Panc1 (cell line): ENCODE data around the gene TSPAN7. TPM values are rescaled to one million over a fixed set of nuclear protein-coding genes. Genes with fewer than 3 reads are reported as not detected.

ENCODE experiments used
- ATAC-seq: fragments of 200-7000 bp; cut with Tn5 transposase; 2 replicates; pipeline ENCODE4 v1.9.1; 2020; ENCODE audit warnings: mild to moderate bottlenecking, moderate library complexity
- BruUV-seq: library from RNA; stranded (reverse); fragments of 400-500 nt; replicated peaks from 2 replicates; lab custom pipeline; 2021; lab: Mats Ljungman, UMichigan
- CTCF ChIA-PET: fragments of 300-600 bp; sonication (Branson Sonifier 250); formaldehyde crosslinking; loops from one replicate; lab custom pipeline; 2022; ENCODE audit warnings: antibody characterized with exemption; lab: Charles Lee
- POLR2A ChIA-PET: fragments of 300-600 bp; sonication (Branson Sonifier 250); formaldehyde crosslinking; loops from one replicate; lab custom pipeline; 2022; ENCODE audit warnings: antibody characterized with exemption; lab: Charles Lee
- DNase-seq: peaks from one replicate; pipeline ENCODE4 v3.0.0-alpha.2; 2010; ENCODE audit warnings: low read depth, low spot score
- H3K27ac ChIP-seq: 2 replicates; pipeline ENCODE4 v1.5.1; 2011; ENCODE audit warnings: mild to moderate bottlenecking, low read length, inconsistent platforms
- H3K27me3 ChIP-seq: fragments of 200-500 bp; sonication (Bioruptor generic); 2 replicates; pipeline ENCODE4 v1.6.0; 2014; ENCODE audit warnings: low read length, inconsistent platforms; ENCODE audit not compliant: control insufficient read depth, insufficient read depth
- H3K36me3 ChIP-seq: fragments of 200-500 bp; sonication (Bioruptor generic); 2 replicates; pipeline ENCODE4 v1.5.1; 2014; ENCODE audit warnings: inconsistent platforms, mild to moderate bottlenecking, low read length, moderate library complexity; ENCODE audit not compliant: control insufficient read depth, insufficient read depth
- H3K4me1 ChIP-seq: 2 replicates; pipeline ENCODE4 v1.5.1; 2011; ENCODE audit warnings: inconsistent platforms, mild to moderate bottlenecking, low read length, moderate library complexity; ENCODE audit not compliant: control insufficient read depth, insufficient read depth
- H3K4me3 ChIP-seq, 2 experiments: 2 replicates each; pipeline ENCODE4 v1.5.1; 2011 to 2012; ENCODE audit warnings: low read depth in 2 of 2, low read length in 2 of 2, mild to moderate bottlenecking in 2 of 2, inconsistent platforms in 1 of 2, moderate library complexity in 1 of 2
- H3K9me3 ChIP-seq: fragments of 200-500 bp; sonication (Bioruptor generic); 2 replicates; pipeline ENCODE4 v1.5.1; 2014; ENCODE audit warnings: low read depth, mild to moderate bottlenecking, inconsistent platforms, low read length, moderate library complexity; ENCODE audit not compliant: control insufficient read depth, insufficient read depth
- POLR2AphosphoS5 ChIP-seq: IDR thresholded peaks from 2 replicates; pipeline ENCODE4 v1.6.1; 2012; ENCODE audit warnings: mild to moderate bottlenecking, low read depth, low read length, moderate library complexity
- SIN3A ChIP-seq: IDR thresholded peaks from 2 replicates; pipeline ENCODE4 v1.6.1; 2012; ENCODE audit warnings: low read depth, mild to moderate bottlenecking, low read length, moderate library complexity, borderline replicate concordance; ENCODE audit not compliant: insufficient read depth
- TCF7L2 ChIP-seq: IDR thresholded peaks from 2 replicates; pipeline ENCODE4 v1.6.1; 2011; ENCODE audit warnings: mild to moderate bottlenecking, low read depth, low read length, inconsistent platforms
- in situ Hi-C: cut with HindIII; loops from 2 replicates; pipeline ENCODE4 v1.10.0; 2016; ENCODE audit warnings: low sequenced_read_pairs, low pct_unique_long_range_greater_than_20kb
- intact Hi-C: fragments of 100-400 bp; cut with micrococcal nuclease; formaldehyde crosslinking; loops from one replicate; pipeline ENCODE4 v1.10.0; 2022; ENCODE audit not compliant: unreplicated experiment
- total RNA-seq: library from RNA; stranded (reverse); gene quantifications from one replicate; pipeline ENCODE4 v1.2.1, GENCODE V29; 2021; ENCODE audit not compliant: unreplicated experiment
- TF ChIP-seq, protein P1 (sequence below), 2 experiments: IDR thresholded peaks; 2 replicates each; pipeline ENCODE4 v1.6.1; 2011 to 2012; ENCODE audit warnings: low read depth in 2 of 2, control low read depth in 1 of 2, low read length in 1 of 2, mild to moderate bottlenecking in 1 of 2, moderate library complexity in 1 of 2; ENCODE audit not compliant: insufficient read depth in 1 of 2
- TF ChIP-seq, protein P2 (sequence below): fragments of 450-650 bp; IDR thresholded peaks from 2 replicates; pipeline ENCODE4 v1.5.1; 2017; ENCODE audit warnings: mild to moderate bottlenecking

The TSPAN7 gene
- total RNA-seq, 1 experiment from 2014 or later, result 0.13 TPM

DNA sequence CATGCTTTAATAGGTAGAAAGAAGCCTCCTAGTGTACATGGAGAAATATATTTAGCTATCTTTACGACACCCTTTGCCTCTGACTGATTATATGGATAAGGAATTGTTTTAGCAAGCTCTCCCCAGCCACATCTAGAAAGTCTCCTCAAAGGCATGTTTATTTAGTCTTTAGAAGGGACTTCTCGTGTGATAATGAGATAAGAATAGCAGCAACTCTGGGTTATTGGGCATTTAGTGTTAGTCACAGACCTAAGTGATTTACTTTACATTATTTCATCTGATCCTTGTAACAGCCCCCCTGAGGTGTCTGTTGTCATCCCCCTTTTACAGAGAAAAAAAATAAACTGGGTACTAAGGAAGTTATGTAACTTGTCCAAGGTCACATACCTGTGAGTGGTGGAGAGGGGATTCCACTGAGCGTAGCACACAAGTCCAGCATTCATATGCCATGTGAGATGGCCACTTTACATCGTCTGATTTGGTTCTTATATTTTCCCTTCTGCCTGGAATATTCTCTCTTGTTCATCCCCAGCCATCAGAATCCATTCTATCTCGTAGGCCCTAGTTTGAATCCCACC, 77.7 kb downstream of the TSPAN7 start:
- no TSS peak for BruUV-seq
- Histone ChIP-seq H3K27ac (no peak overlapping the region), H3K4me3 (no peak overlapping the region), H3K27me3 (no peaks in the 10 kb centered on the region), H3K9me3 (no peaks in the 10 kb centered on the region), H3K36me3 (no peaks in the 10 kb centered on the region), H3K4me1 (no peaks in the 10 kb centered on the region)
- POLR2A ChIA-PET, result no interaction called here
- intact Hi-C loops, result no loop called here
- in situ Hi-C loops, result no loop called here
- ATAC-seq (no peak), DNase-seq (no peak)
- CTCF ChIA-PET, result no interaction called here
- TF ChIP-seq, protein P1, sequence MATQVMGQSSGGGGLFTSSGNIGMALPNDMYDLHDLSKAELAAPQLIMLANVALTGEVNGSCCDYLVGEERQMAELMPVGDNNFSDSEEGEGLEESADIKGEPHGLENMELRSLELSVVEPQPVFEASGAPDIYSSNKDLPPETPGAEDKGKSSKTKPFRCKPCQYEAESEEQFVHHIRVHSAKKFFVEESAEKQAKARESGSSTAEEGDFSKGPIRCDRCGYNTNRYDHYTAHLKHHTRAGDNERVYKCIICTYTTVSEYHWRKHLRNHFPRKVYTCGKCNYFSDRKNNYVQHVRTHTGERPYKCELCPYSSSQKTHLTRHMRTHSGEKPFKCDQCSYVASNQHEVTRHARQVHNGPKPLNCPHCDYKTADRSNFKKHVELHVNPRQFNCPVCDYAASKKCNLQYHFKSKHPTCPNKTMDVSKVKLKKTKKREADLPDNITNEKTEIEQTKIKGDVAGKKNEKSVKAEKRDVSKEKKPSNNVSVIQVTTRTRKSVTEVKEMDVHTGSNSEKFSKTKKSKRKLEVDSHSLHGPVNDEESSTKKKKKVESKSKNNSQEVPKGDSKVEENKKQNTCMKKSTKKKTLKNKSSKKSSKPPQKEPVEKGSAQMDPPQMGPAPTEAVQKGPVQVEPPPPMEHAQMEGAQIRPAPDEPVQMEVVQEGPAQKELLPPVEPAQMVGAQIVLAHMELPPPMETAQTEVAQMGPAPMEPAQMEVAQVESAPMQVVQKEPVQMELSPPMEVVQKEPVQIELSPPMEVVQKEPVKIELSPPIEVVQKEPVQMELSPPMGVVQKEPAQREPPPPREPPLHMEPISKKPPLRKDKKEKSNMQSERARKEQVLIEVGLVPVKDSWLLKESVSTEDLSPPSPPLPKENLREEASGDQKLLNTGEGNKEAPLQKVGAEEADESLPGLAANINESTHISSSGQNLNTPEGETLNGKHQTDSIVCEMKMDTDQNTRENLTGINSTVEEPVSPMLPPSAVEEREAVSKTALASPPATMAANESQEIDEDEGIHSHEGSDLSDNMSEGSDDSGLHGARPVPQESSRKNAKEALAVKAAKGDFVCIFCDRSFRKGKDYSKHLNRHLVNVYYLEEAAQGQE (IDR thresholded peaks at IDR 0.05; ENCODE audit: insufficient read depth in 1 of 2, low read depth in 2 of 2, low read length in 1 of 2), result no peak
- TF ChIP-seq POLR2AphosphoS5 (no peak), SIN3A (no peak), TCF7L2 (no peak)
- TF ChIP-seq, protein P2, sequence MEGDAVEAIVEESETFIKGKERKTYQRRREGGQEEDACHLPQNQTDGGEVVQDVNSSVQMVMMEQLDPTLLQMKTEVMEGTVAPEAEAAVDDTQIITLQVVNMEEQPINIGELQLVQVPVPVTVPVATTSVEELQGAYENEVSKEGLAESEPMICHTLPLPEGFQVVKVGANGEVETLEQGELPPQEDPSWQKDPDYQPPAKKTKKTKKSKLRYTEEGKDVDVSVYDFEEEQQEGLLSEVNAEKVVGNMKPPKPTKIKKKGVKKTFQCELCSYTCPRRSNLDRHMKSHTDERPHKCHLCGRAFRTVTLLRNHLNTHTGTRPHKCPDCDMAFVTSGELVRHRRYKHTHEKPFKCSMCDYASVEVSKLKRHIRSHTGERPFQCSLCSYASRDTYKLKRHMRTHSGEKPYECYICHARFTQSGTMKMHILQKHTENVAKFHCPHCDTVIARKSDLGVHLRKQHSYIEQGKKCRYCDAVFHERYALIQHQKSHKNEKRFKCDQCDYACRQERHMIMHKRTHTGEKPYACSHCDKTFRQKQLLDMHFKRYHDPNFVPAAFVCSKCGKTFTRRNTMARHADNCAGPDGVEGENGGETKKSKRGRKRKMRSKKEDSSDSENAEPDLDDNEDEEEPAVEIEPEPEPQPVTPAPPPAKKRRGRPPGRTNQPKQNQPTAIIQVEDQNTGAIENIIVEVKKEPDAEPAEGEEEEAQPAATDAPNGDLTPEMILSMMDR, result no peak

- no peak overlapping the region for H3K27ac ChIP-seq
- no peaks in the 10 kb centered on the region for H3K4me1 ChIP-seq
- BruUV-seq, result no TSS peak
- no peaks in the 10 kb centered on the region for H3K36me3 ChIP-seq
- ChIA-PET POLR2A (no interaction called here), CTCF (no interaction called here)
- H3K4me3 ChIP-seq, result no peak overlapping the region
- no peaks in the 10 kb centered on the region for H3K27me3 ChIP-seq
- no peaks in the 10 kb centered on the region for H3K9me3 ChIP-seq
- TF ChIP-seq, protein P2, result no peak
- TF ChIP-seq, protein P1 (IDR thresholded peaks at IDR 0.05; ENCODE audit: insufficient read depth in 1 of 2, low read depth in 2 of 2, low read length in 1 of 2), result no peak
- TF ChIP-seq POLR2AphosphoS5 (no peak), SIN3A (no peak), TCF7L2 (no peak)
- no peak for DNase-seq
- in situ Hi-C loops, result no loop called here
- intact Hi-C loops, result no loop called here
- no peak for ATAC-seq
Observed at GRCh38 chrX:38639730-38640129, 78.4 kb downstream of the TSPAN7 start.
